Stimulated activated naive CD8-positive, alpha-beta T cell treated with anti-CD3 and anti-CD28 coated beads, Interleukin-15, Interleukin-2, amounts not matched to agents 100 ng/mL and 50 ng/mL, for 24 hours (primary cell): ENCODE data around the gene DPH7.

Source experiments
- H3K27ac Mint-ChIP-seq: one replicate; pipeline ENCODE4 v1.8.0; 2021; ENCODE audit warnings: mild to moderate bottlenecking, mixed read lengths
- H3K27me3 Mint-ChIP-seq: one replicate; pipeline ENCODE4 v1.8.0; 2021; ENCODE audit warnings: mixed read lengths
- H3K36me3 Mint-ChIP-seq: one replicate; pipeline ENCODE4 v1.8.0; 2021; ENCODE audit warnings: low read depth, mixed read lengths
- H3K4me1 Mint-ChIP-seq: one replicate; pipeline ENCODE4 v1.8.0; 2021; ENCODE audit warnings: low read depth, mixed read lengths
- H3K4me3 Mint-ChIP-seq: one replicate; pipeline ENCODE4 v1.8.0; 2021; ENCODE audit warnings: mild to moderate bottlenecking, mixed read lengths
- H3K9me3 Mint-ChIP-seq: one replicate; pipeline ENCODE4 v1.8.0; 2021; ENCODE audit warnings: mixed read lengths

The DPH7 gene

DNA sequence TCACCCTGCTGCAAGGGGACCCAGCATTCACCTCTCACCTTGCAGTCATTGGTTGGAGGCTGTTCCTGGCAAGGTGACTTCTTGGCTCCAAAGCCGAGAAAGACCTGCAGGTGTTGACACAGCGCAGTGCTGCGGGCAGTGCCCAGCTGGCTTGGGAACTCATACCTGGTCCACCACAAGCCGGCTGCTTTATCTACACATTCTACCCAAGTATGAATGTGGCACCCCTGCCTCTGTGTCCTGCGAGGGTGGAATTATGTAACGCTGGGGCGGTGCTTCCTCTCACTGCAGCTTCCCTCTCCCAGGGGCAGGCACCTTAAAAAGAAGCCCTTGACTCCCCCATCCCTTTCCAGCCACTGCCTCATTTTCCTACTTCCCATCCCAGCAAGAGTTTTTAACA, 14.0 kb upstream of the DPH7 start:
- Mint-ChIP-seq H3K9me3 (no peaks in the 10 kb centered on the region), H3K36me3 (peaks cover 9% of the 10 kb centered on the region), H3K27me3 (no peaks in the 10 kb centered on the region), H3K4me3 (no peak overlapping the region), H3K4me1 (peaks cover 21% of the 10 kb centered on the region), H3K27ac (no peak overlapping the region)

DNA sequence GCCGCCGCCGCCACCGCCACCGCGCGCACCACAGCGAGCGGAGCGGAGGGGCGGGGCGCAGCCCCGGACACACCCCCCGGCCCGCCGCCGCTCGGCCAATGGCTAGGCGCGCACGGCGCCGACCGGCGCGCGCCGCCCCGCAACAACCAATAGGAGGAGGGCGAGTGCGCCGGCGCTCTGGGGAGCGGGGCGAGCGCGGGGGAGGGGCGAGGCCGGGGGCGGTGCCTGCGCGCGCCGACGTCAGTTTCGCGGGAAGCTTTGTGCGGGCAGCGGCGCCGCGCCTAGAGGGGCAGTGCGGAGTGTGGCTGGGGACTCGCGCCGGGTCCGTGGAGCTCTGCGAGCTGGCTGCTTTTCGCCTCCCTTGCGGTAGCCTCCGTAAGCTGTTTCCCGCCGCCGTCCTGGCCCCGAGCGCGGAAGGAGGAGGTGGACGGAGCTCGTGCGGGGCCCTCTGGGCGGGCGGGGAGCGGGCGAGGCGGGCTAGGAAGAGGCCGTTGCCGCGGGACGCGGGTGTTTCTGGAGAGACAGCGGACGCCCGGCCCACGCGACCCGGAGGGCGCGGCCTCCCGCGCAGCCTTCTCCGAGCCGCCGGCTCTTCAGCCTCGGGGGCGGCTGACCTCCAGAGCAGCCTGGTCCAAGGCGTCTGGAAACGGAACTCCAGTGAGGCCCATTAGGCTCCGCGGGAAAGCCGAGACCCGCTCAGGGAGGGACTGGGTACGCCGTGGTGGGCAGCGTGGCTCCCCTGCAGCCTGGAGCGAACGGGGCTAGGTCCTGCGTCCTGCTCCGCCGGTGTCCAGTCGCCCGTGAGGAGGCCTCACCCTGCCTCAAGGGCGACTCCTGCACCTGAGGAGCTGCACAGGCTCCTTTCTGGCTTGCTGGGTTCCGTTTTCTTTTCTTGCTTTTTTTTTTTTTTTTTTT, 12.0 kb upstream of the DPH7 start, which contains the start of gene ZMYND19:
Gene ZMYND19 (minus strand): TSS at position 44 of the 915 bp plus-strand sequence. CDS start 249 bp downstream, outside the sequence.
- Mint-ChIP-seq H3K27ac (peak within 1 kb of the TSS; percentile 85), H3K4me1 (peaks cover 22% of the 10 kb centered on the region), H3K36me3 (peaks cover 28% of the 10 kb centered on the region), H3K9me3 (no peaks in the 10 kb centered on the region), H3K4me3 (peak within 1 kb of the TSS; percentile 91), H3K27me3 (no peaks in the 10 kb centered on the region)

GRCh38 chr9:137590123-137590468, 11.4 kb upstream of the DPH7 start:
- peaks cover 22% of the 10 kb centered on the region for H3K4me1 Mint-ChIP-seq
- H3K4me3 Mint-ChIP-seq, result no peak overlapping the region
- no peaks in the 10 kb centered on the region for H3K9me3 Mint-ChIP-seq
- H3K36me3 Mint-ChIP-seq, result peaks cover 28% of the 10 kb centered on the region
- H3K27ac Mint-ChIP-seq, result no peak overlapping the region
- no peaks in the 10 kb centered on the region for H3K27me3 Mint-ChIP-seq

DNA sequence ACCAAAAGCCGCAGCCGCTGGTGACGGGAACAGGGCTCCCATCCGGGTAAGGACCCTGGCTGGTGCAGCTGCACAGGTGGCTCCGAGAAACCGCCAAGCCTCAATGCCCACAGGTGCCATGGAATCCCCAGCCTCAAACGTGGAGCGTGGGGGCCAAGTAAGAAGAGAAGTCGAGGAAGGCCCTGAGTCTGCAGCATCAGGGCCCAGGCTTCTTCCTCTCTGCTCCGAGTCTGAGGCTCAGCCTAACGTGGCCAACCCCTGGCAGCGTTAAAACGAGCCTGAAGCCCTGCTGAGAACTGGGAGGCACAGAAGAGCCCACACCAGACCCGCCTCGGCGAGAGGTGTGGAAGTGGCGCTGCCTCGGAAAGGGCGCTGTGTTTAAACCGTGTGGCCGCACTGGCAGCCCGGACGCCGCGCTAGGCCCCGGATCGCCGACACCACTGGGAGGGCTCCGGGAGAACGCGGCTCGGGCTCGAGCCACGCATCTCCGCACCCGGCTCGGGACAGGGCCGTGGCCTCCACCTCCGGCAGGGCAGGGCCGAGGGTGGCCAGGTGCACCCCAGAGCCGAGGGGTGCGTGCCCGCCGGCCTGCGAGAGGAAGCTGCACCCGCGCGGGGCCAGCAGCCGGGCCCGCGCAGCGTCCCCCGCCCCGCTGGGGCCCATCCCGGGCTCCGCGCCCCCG, 10.9 kb upstream of the DPH7 start:
- H3K4me3 Mint-ChIP-seq, result peak overlapping the region; percentile 89
- no peaks in the 10 kb centered on the region for H3K9me3 Mint-ChIP-seq
- H3K27ac Mint-ChIP-seq, result peak overlapping the region; percentile 85
- H3K4me1 Mint-ChIP-seq, result peaks cover 22% of the 10 kb centered on the region
- peaks cover 31% of the 10 kb centered on the region for H3K36me3 Mint-ChIP-seq
- H3K27me3 Mint-ChIP-seq, result no peaks in the 10 kb centered on the region

GRCh38 chr9:137588891-137589290, 10.2 kb upstream of the DPH7 start:
- peak overlapping the region; percentile 89 for H3K4me3 Mint-ChIP-seq
- no peak overlapping the region for H3K27ac Mint-ChIP-seq
- H3K27me3 Mint-ChIP-seq, result no peaks in the 10 kb centered on the region
- peaks cover 22% of the 10 kb centered on the region for H3K4me1 Mint-ChIP-seq
- H3K36me3 Mint-ChIP-seq, result peaks cover 32% of the 10 kb centered on the region
- H3K9me3 Mint-ChIP-seq, result no peaks in the 10 kb centered on the region

DNA sequence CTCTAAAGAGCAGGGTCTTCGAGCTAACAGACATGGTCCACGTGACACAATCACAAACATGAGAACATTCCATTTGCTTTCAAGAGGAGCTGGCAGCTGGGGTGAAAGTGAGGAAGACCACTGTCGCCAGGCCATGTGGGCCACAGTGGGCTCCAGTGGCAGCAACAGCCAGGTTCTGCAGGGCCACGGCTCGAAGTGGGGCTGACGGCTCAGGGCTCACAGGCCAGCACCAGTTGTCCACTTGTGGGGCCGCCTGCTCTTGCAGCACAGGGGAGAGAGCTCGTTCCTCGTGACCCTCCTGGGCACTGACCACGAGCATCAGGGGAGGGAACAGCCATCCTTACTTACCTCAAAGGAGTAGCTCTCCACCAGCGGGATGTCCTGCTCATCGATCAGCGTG, 9.6 kb upstream of the DPH7 start:
- Mint-ChIP-seq H3K27me3 (no peaks in the 10 kb centered on the region), H3K4me3 (peak overlapping the region; percentile 89), H3K36me3 (peaks cover 38% of the 10 kb centered on the region), H3K9me3 (no peaks in the 10 kb centered on the region), H3K27ac (no peak overlapping the region), H3K4me1 (peaks cover 22% of the 10 kb centered on the region)

DNA sequence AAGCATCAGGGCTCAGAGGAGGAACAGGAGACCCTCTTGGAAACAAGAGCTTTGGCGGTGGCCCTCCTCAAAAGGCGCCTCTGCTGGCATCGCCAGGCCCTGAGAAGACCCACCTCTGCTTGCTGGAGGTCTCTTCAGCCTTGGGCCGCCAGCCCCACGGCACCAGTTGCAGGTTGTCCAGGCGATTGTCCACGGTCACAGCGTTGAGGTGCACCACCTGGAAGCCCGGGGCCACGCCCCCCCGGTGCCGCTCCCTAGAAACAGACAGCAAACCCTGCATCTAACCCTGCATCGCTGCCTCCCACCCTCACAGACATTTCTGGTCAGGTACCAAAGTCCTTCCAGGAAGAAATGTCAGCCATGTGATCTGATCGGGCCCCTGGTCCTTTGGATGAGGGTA, 8.1 kb upstream of the DPH7 start:
- Mint-ChIP-seq H3K4me3 (no peak overlapping the region), H3K4me1 (peaks cover 22% of the 10 kb centered on the region), H3K27ac (no peak overlapping the region), H3K36me3 (peaks cover 46% of the 10 kb centered on the region), H3K27me3 (no peaks in the 10 kb centered on the region), H3K9me3 (no peaks in the 10 kb centered on the region)

- Mint-ChIP-seq H3K4me3 (no peak overlapping the region), H3K27me3 (no peaks in the 10 kb centered on the region), H3K4me1 (peaks cover 19% of the 10 kb centered on the region), H3K36me3 (peaks cover 54% of the 10 kb centered on the region), H3K9me3 (no peaks in the 10 kb centered on the region), H3K27ac (no peak overlapping the region)
Measured at GRCh38 chr9:137583957-137584356, 5.2 kb upstream of the DPH7 start.

DNA sequence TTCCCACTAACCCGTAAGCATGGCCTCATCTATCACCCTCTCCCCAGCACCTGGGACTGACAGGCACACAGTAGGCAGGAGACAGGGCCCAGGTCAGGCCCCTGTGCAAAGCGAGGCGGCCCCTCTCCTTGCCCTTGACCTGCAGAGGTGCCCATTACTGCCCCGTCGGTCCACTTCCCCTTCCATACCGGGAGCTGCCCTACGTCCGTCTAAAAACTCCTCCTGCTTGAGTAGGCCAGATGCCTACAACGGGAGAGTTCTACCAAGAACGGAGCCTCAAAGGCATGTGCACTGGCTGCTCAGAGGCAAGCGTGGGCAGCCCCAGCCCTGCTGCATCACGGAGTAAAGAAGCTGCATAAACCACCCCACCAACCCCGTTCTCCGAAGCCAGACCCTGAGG, 4.6 kb upstream of the DPH7 start:
- H3K27ac Mint-ChIP-seq, result no peak overlapping the region
- H3K9me3 Mint-ChIP-seq, result no peaks in the 10 kb centered on the region
- H3K4me3 Mint-ChIP-seq, result no peak overlapping the region
- H3K36me3 Mint-ChIP-seq, result peaks cover 50% of the 10 kb centered on the region
- H3K27me3 Mint-ChIP-seq, result no peaks in the 10 kb centered on the region
- H3K4me1 Mint-ChIP-seq, result peaks cover 14% of the 10 kb centered on the region

- Mint-ChIP-seq H3K27me3 (no peaks in the 10 kb centered on the region), H3K4me1 (peaks cover 14% of the 10 kb centered on the region), H3K36me3 (peaks cover 41% of the 10 kb centered on the region), H3K9me3 (no peaks in the 10 kb centered on the region), H3K27ac (no peak overlapping the region), H3K4me3 (no peak overlapping the region)
Measured at GRCh38 chr9:137582286-137582860, 3.6 kb upstream of the DPH7 start.

- H3K27ac Mint-ChIP-seq, result peak overlapping the region; percentile 26
- H3K27me3 Mint-ChIP-seq, result no peaks in the 10 kb centered on the region
Measured at GRCh38 chr9:137581361-137582285, 2.9 kb upstream of the DPH7 start.

GRCh38 chr9:137580954-137581322, 2.2 kb upstream of the DPH7 start:
- no peak overlapping the region for H3K4me3 Mint-ChIP-seq
- H3K27me3 Mint-ChIP-seq, result no peaks in the 10 kb centered on the region
- peaks cover 38% of the 10 kb centered on the region for H3K36me3 Mint-ChIP-seq
- H3K27ac Mint-ChIP-seq, result no peak overlapping the region
- H3K4me1 Mint-ChIP-seq, result peaks cover 28% of the 10 kb centered on the region
- H3K9me3 Mint-ChIP-seq, result no peaks in the 10 kb centered on the region

More at GRCh38 chr9:137581361-137582285, 2.9 kb upstream of the DPH7 start:
- Mint-ChIP-seq H3K4me3 (no peak overlapping the region), H3K4me1 (peaks cover 21% of the 10 kb centered on the region), H3K36me3 (peaks cover 39% of the 10 kb centered on the region), H3K9me3 (no peaks in the 10 kb centered on the region)

- Mint-ChIP-seq H3K27ac (no peak overlapping the region), H3K4me1 (peaks cover 34% of the 10 kb centered on the region), H3K27me3 (no peaks in the 10 kb centered on the region), H3K9me3 (no peaks in the 10 kb centered on the region), H3K4me3 (no peak overlapping the region), H3K36me3 (peaks cover 42% of the 10 kb centered on the region)
Measured at GRCh38 chr9:137580209-137580953, 1.7 kb upstream of the DPH7 start.

- no peaks in the 10 kb centered on the region for H3K9me3 Mint-ChIP-seq
- H3K4me1 Mint-ChIP-seq, result peaks cover 39% of the 10 kb centered on the region
- peaks cover 49% of the 10 kb centered on the region for H3K36me3 Mint-ChIP-seq
- no peaks in the 10 kb centered on the region for H3K27me3 Mint-ChIP-seq
- peak overlapping the region; percentile 58 for H3K27ac Mint-ChIP-seq
- peak overlapping the region; percentile 56 for H3K4me3 Mint-ChIP-seq
Measured at GRCh38 chr9:137579259-137579604, 507 bp upstream of the DPH7 start.
